ENCODE data around the gene PDE4D.

DNA sequence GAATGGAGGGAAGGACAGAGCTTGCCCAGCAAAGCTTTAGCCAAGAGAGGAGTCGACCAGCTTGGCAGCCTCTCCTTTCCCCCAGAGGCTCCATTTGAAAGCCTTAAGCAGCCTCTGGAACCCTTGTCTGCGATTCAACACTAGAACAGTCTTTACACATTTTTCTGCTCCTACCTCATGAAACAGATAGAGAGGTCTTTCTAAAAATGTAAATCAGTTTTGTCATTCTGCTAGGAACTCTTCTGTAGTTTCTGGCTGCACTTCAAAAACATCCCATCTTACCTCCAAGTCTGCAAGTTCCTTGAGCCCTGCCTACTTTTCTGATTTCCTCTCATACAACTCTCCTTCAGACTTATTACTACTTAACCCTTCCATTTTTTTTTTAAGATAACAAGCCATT is 70.1 kb downstream of the PDE4D start:
- TF ChIP-seq CTCF (IDR thresholded peaks at IDR 0.05) (no peak), POLR2A (IDR thresholded peaks at IDR 0.05) (no peak)

Data from right lobe of liver (tissue), 4 donors.